Measurements from ENCODE around the gene MR1. TPM values are rescaled to one million over a fixed set of nuclear protein-coding genes. Genes with fewer than 3 reads are reported as not detected.
"Not testable (repeated sequence)": the region's sequence is repeated elsewhere in the genome, so short reads cannot be mapped to it uniquely, and the experiment has no call there.

MR1 gene
- total and polyA plus RNA-seq, 9 donors = 6.9 to 53.6 (median 15.5) TPM

GRCh38 chr1:181038399-181038873 is 4.7 kb downstream of the MR1 start:
- intact Hi-C loops (cut with DNase I) = loop anchor here (2.0 to 10.0 kb wide), 3 partner anchors 104 to 106 kb away; no protein-coding TSS in a partner anchor
- WGBS, 3 donors = 88 to 96% (median 91%) methylated on average over 5 of the region's 5 CpGs
- Histone ChIP-seq H3K27me3 (no peaks in the 10 kb centered on the region), H3K4me3 (no peak overlapping the region), H3K36me3 (no peaks in the 10 kb centered on the region), H3K9me3 (no peaks in the 10 kb centered on the region), H3K27ac (no peak overlapping the region), H3K4me1 (ENCODE audit: insufficient read depth) (peaks cover 6% of the 10 kb centered on the region)
- peak in 1 of 5 donors; percentile 46 for DNase-seq
- TF ChIP-seq POLR2A (IDR thresholded peaks at IDR 0.05) = no peak
- no peak for TF ChIP-seq EP300 (IDR thresholded peaks at IDR 0.05)
- peak in 2 of 3 donors; percentile 18 to 43 for TF ChIP-seq CTCF (IDR thresholded peaks at IDR 0.05)

- Histone ChIP-seq H3K36me3 (no peaks in the 10 kb centered on the region), H3K4me1 (ENCODE audit: insufficient read depth) (peaks cover 2% of the 10 kb centered on the region), H3K27me3 (no peaks in the 10 kb centered on the region), H3K9me3 (no peaks in the 10 kb centered on the region), H3K4me3 (no peak overlapping the region), H3K27ac (no peak overlapping the region)
- TF ChIP-seq CTCF (IDR thresholded peaks at IDR 0.05) (no peak), EP300 (IDR thresholded peaks at IDR 0.05) (no peak), POLR2A (IDR thresholded peaks at IDR 0.05) (no peak)
- intact Hi-C loops (cut with DNase I) = no loop called here
- DNase-seq = no peak
- 89 to 94% (median 92%) methylated on average over 3 of the region's 3 CpGs for WGBS, 3 donors
Measured at GRCh38 chr1:181040284-181040865, 6.6 kb downstream of the MR1 start.

- H3K27ac ChIP-seq = no peak overlapping the region
- peaks cover 2% of the 10 kb centered on the region for H3K4me1 ChIP-seq (ENCODE audit: insufficient read depth)
- no peak overlapping the region for H3K4me3 ChIP-seq
- no peaks in the 10 kb centered on the region for H3K9me3 ChIP-seq
- TF ChIP-seq POLR2A (IDR thresholded peaks at IDR 0.05) = no peak
- no peak for DNase-seq
- 75 to 91% (median 88%) methylated on average over 5 of the region's 5 CpGs for WGBS, 3 donors
- intact Hi-C loops (cut with DNase I) = no loop called here
- no peaks in the 10 kb centered on the region for H3K36me3 ChIP-seq
- H3K27me3 ChIP-seq = no peaks in the 10 kb centered on the region
Measured at GRCh38 chr1:181043025-181043888, 9.5 kb downstream of the MR1 start.

DNA sequence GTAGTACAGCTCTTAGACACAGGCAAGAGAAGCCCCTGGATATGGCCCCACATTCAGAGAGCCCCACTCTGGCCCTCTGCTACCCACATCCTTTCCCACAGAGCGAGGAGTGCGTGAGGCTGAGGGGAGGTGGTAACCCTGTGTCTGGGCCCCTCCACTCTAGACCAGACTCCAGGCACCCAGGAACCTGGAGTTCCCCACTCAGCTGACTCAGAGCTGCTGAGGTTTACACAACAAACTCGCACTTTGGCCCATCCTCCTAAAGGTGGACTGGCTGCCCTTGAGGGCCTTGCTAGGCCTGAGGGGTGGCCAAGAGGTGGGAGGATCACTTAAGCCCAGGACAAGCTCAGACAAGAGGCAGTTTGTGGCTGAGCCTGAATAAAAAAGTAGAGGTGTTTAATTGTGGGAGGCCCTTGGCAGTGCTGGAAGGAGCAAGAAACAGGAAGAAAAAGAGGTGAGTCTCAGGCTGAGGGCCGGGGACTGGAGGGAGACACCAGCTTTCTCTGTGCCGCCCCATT is 10.7 kb downstream of the MR1 start:
- WGBS, 3 donors = 87 to 94% (median 90%) methylated on average over 5 of the region's 5 CpGs
- intact Hi-C loops (cut with DNase I) = no loop called here
- peaks cover 2% of the 10 kb centered on the region for H3K4me1 ChIP-seq (ENCODE audit: insufficient read depth)

GRCh38 chr1:181045946-181046345 is 12.2 kb downstream of the MR1 start:
- intact Hi-C loops (cut with DNase I); H3K27me3 ChIP-seq; H3K4me3 ChIP-seq; H3K36me3 ChIP-seq; H3K27ac ChIP-seq; H3K9me3 ChIP-seq; DNase-seq; H3K4me1 ChIP-seq (ENCODE audit: insufficient read depth): not testable (repeated sequence)
- WGBS, 3 donors = 97% methylated on average over 22 of the region's 22 CpGs

More for the DNA sequence above, 10.7 kb downstream of the MR1 start:
- TF ChIP-seq CTCF (IDR thresholded peaks at IDR 0.05) (no peak), EP300 (IDR thresholded peaks at IDR 0.05) (no peak)
- Histone ChIP-seq H3K27ac (no peak overlapping the region), H3K9me3 (no peaks in the 10 kb centered on the region), H3K27me3 (no peaks in the 10 kb centered on the region), H3K36me3 (no peaks in the 10 kb centered on the region), H3K4me3 (no peak overlapping the region)
- DNase-seq = no peak
